H9 (cell line): ENCODE results near the gene ZNF142. TPM values are rescaled to one million over a fixed set of nuclear protein-coding genes. Genes with fewer than 3 reads are reported as not detected.

Experiments used
- DNase-seq: peaks from one replicate; pipeline ENCODE4 v3.0.0-alpha.2; 2017
- H2AFZ ChIP-seq: one replicate; pipeline ENCODE4 v1.6.1; 2013; ENCODE audit warnings: mild to moderate bottlenecking, low read length, control low read depth, moderate library complexity
- H2AK5ac ChIP-seq: 2 replicates; pipeline ENCODE4 v1.6.1; 2013; ENCODE audit warnings: low read length, control low read depth, mixed read lengths; ENCODE audit not compliant: insufficient read length
- H2BK120ac ChIP-seq: one replicate; pipeline ENCODE4 v1.6.1; 2013; ENCODE audit warnings: low read depth, mild to moderate bottlenecking, low read length, control low read depth, inconsistent platforms; ENCODE audit not compliant: poor library complexity, severe bottlenecking
- H2BK12ac ChIP-seq: 2 replicates; pipeline ENCODE4 v1.6.1; 2013; ENCODE audit warnings: low read length, control low read depth, mixed read lengths, low read depth; ENCODE audit not compliant: insufficient read length
- H2BK15ac ChIP-seq: 2 replicates; pipeline ENCODE4 v1.6.1; 2013; ENCODE audit warnings: low read depth, low read length, control low read depth
- H2BK20ac ChIP-seq: one replicate; pipeline ENCODE4 v1.6.1; 2013; ENCODE audit warnings: low read depth, mild to moderate bottlenecking, low read length, control low read depth, inconsistent platforms; ENCODE audit not compliant: poor library complexity, severe bottlenecking
- H2BK5ac ChIP-seq: 2 replicates; pipeline ENCODE4 v1.6.1; 2013; ENCODE audit warnings: low read length, control low read depth, mixed read lengths; ENCODE audit not compliant: insufficient read length
- H3K14ac ChIP-seq: 2 replicates; pipeline ENCODE4 v1.6.1; 2013; ENCODE audit warnings: low read length, control low read depth; ENCODE audit not compliant: insufficient read depth
- H3K18ac ChIP-seq: 2 replicates; pipeline ENCODE4 v1.6.1; 2013; ENCODE audit warnings: low read depth, mild to moderate bottlenecking, mixed read lengths, low read length, control low read depth; ENCODE audit not compliant: insufficient read length
- H3K23ac ChIP-seq: 2 replicates; pipeline ENCODE4 v1.6.1; 2013; ENCODE audit warnings: low read length, control low read depth, mixed read lengths, low read depth; ENCODE audit not compliant: insufficient read length
- H3K23me2 ChIP-seq: 2 replicates; pipeline ENCODE4 v1.6.1; 2013; ENCODE audit warnings: low read depth, mild to moderate bottlenecking, mixed read lengths, low read length, control low read depth; ENCODE audit not compliant: insufficient read length, poor library complexity, severe bottlenecking
- H3K27ac ChIP-seq: 2 replicates; pipeline ENCODE4 v1.5.1; 2013; ENCODE audit warnings: low read length, control low read depth, mixed read lengths, low read depth; ENCODE audit not compliant: insufficient read length
- H3K27me3 ChIP-seq: 2 replicates; pipeline ENCODE4 v1.6.1; 2013; ENCODE audit warnings: low read length, control low read depth, inconsistent platforms; ENCODE audit not compliant: insufficient read depth
- H3K4ac ChIP-seq: 2 replicates; pipeline ENCODE4 v1.6.1; 2013; ENCODE audit warnings: low read depth, mild to moderate bottlenecking, control low read depth, inconsistent platforms, low read length, moderate library complexity
- H3K4me1 ChIP-seq: 2 replicates; pipeline ENCODE4 v1.6.1; 2013; ENCODE audit warnings: low read length, control low read depth, inconsistent platforms; ENCODE audit not compliant: insufficient read depth
- H3K4me2 ChIP-seq: 2 replicates; pipeline ENCODE4 v1.6.1; 2013; ENCODE audit warnings: low read length, control low read depth, mixed read lengths; ENCODE audit not compliant: insufficient read length, insufficient read depth
- H3K56ac ChIP-seq: 2 replicates; pipeline ENCODE4 v1.6.1; 2013; ENCODE audit warnings: low read depth, mild to moderate bottlenecking, mixed read lengths, low read length, control low read depth; ENCODE audit not compliant: insufficient read length
- H3K79me1 ChIP-seq: 2 replicates; pipeline ENCODE4 v1.6.1; 2013; ENCODE audit warnings: low read depth, mild to moderate bottlenecking, moderate library complexity, low read length, control low read depth, inconsistent platforms; ENCODE audit not compliant: insufficient read depth, poor library complexity, severe bottlenecking
- H3K79me2 ChIP-seq: 2 replicates; pipeline ENCODE4 v1.6.1; 2013; ENCODE audit warnings: low read length, control low read depth, inconsistent platforms; ENCODE audit not compliant: insufficient read depth
- H3K9ac ChIP-seq: 2 replicates; pipeline ENCODE4 v1.6.1; 2013; ENCODE audit warnings: low read length, control low read depth, mixed read lengths; ENCODE audit not compliant: insufficient read length; ENCODE audit errors: extremely low read depth
- H3K9me3 ChIP-seq: one replicate; pipeline ENCODE4 v1.6.1; 2013; ENCODE audit warnings: low read depth, low read length, inconsistent platforms; ENCODE audit not compliant: control insufficient read depth
- H3T11ph ChIP-seq: one replicate; pipeline ENCODE4 v1.6.1; 2013; ENCODE audit warnings: mild to moderate bottlenecking, low read length, control low read depth, inconsistent platforms
- H4K20me1 ChIP-seq: one replicate; pipeline ENCODE4 v1.6.1; 2013; ENCODE audit not compliant: control insufficient read depth, insufficient read length, insufficient read depth
- H4K5ac ChIP-seq: 2 replicates; pipeline ENCODE4 v1.6.1; 2013; ENCODE audit warnings: low read depth, mild to moderate bottlenecking, mixed read lengths, low read length, control low read depth; ENCODE audit not compliant: insufficient read length
- H4K8ac ChIP-seq: replicated peaks from 2 replicates; pipeline ENCODE4 v1.6.1; 2013; ENCODE audit warnings: low read length, control low read depth, mixed read lengths, low read depth; ENCODE audit not compliant: insufficient read length
- H4K91ac ChIP-seq: 2 replicates; pipeline ENCODE4 v1.6.1; 2013; ENCODE audit warnings: low read depth, mild to moderate bottlenecking, moderate library complexity, mixed read lengths, low read length, control low read depth; ENCODE audit not compliant: insufficient read length
- H3K27ac Mint-ChIP-seq, 3 experiments: 2 replicates in 2 of 3; 3 replicates in 1 of 3; pipeline ENCODE4 v1.8.0; 2020 to 2021; ENCODE audit warnings: mixed read lengths in 3 of 3, mild to moderate bottlenecking in 1 of 3, moderate library complexity in 1 of 3
- H3K27me3 Mint-ChIP-seq: 2 replicates; pipeline ENCODE4 v1.8.0; 2021; ENCODE audit warnings: low read depth, mild to moderate bottlenecking, moderate library complexity, mixed read lengths
- H3K36me3 Mint-ChIP-seq, 3 experiments: 2 replicates in 2 of 3; 3 replicates in 1 of 3; pipeline ENCODE4 v1.8.0; 2020 to 2021; ENCODE audit warnings: low read depth in 3 of 3, mixed read lengths in 3 of 3; ENCODE audit not compliant: insufficient read depth in 1 of 3
- H3K4me1 Mint-ChIP-seq, 2 experiments: 2 replicates each; pipeline ENCODE4 v1.8.0; 2020; ENCODE audit warnings: mixed read lengths in 2 of 2
- H3K4me3 Mint-ChIP-seq, 2 experiments: 2 replicates in 1 of 2; 3 replicates in 1 of 2; pipeline ENCODE4 v1.8.0; 2020 to 2021; ENCODE audit warnings: mild to moderate bottlenecking in 2 of 2, mixed read lengths in 2 of 2, moderate library complexity in 1 of 2
- H3K9me3 Mint-ChIP-seq, 2 experiments: 2 replicates in 1 of 2; 3 replicates in 1 of 2; pipeline ENCODE4 v1.8.0; 2020; ENCODE audit warnings: mild to moderate bottlenecking in 2 of 2, mixed read lengths in 2 of 2, moderate library complexity in 1 of 2
- WGBS: extraction: QIAGEN DNeasy Blood & Tissue Kit; methylation state at CpG from one replicate; pipeline ENCODE4 v1.1.7; 2013; ENCODE audit warnings: missing lambda C conversion rate, low lambda C conversion rate, mixed read lengths; ENCODE audit not compliant: insufficient read length; ENCODE audit errors: extremely low coverage; 5-methylcytosine and 5-hydroxymethylcytosine counted together
- long read RNA-seq: library from polyadenylated mRNA; unstranded; transcript quantifications from one replicate; pipeline ENCODE4 v2.0.0, GENCODE V29; 2020
- total RNA-seq: library from RNA; stranded (reverse); gene quantifications from 2 replicates; pipeline ENCODE4 v1.2.1, GENCODE V29; 2021
- TF ChIP-seq, protein P1 (sequence below): fragments of 200-600 bp; sonication (generic); conservative IDR thresholded peaks from 3 replicates; pipeline ENCODE4 v1.8.0; 2021; ENCODE audit warnings: antibody characterized with exemption, mild to moderate bottlenecking

Gene ZNF142, protein sequence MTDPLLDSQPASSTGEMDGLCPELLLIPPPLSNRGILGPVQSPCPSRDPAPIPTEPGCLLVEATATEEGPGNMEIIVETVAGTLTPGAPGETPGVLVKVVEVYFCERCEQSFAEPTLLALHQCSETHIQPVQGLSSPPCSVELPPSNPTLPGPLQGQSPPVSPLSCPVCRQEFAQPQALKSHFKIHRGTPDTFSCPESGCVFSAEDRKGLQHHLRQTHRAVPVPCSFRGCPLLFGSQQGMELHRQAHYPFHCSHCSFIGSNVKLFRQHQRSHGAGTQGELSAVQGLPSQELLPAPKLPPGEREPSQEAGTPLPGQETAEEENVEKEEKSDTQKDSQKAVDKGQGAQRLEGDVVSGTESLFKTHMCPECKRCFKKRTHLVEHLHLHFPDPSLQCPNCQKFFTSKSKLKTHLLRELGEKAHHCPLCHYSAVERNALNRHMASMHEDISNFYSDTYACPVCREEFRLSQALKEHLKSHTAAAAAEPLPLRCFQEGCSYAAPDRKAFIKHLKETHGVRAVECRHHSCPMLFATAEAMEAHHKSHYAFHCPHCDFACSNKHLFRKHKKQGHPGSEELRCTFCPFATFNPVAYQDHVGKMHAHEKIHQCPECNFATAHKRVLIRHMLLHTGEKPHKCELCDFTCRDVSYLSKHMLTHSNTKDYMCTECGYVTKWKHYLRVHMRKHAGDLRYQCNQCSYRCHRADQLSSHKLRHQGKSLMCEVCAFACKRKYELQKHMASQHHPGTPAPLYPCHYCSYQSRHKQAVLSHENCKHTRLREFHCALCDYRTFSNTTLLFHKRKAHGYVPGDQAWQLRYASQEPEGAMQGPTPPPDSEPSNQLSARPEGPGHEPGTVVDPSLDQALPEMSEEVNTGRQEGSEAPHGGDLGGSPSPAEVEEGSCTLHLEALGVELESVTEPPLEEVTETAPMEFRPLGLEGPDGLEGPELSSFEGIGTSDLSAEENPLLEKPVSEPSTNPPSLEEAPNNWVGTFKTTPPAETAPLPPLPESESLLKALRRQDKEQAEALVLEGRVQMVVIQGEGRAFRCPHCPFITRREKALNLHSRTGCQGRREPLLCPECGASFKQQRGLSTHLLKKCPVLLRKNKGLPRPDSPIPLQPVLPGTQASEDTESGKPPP (N-terminal part only)
- 41.4 and 43.4 TPM in 2 replicates for total RNA-seq
- long read RNA-seq, partial matches to known transcripts = 27 of 28 reads
- long read RNA-seq, other reads (novel, unspliced or antisense) = 1 of 28 reads

DNA sequence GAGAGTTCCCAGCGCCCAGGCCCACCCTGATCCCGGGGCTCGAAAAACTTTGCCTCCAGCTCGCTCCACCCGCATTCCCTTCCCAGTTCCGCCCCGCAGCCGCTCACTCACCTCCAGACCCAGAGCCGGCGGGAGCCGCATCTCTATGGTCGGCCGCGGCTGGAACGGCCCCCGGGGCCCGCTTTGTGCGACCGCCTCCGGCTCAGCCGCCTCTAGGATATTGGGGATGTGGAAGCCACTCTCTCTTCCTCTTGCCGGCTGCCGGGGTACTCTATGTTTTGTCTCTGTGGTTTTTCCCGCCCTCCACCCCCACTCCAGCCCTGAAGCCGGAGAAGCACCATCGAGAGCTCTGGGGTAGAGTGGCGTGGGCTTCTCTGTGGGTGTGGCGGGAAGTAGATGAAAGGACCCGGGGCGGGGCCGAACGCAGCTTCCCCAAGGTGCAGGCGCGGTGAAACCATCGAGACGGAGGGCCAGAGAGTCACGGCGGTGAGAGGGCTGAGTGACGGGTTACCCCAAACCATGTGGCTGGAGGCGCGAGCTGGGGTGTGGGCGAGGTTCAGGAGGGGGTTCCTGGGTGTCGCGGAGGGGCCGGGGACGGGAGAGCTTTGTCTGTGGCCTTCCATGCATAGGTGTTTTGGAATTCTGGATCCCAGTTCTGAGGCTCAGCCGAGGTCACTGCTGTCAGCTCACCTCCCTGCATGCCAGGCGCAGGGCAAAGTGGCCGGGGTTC lies at the start of gene ZNF142, which contains the start of gene BCS1L:
Gene ZNF142 (minus strand): TSS at position 366 of the 730 bp plus-strand sequence. CDS start 3,194 bp downstream, outside the sequence.
Gene BCS1L (plus strand): TSS at position 426 of the 730 bp plus-strand sequence. CDS start 1,305 bp downstream, outside the sequence.
- H2BK20ac ChIP-seq = no peak within 1 kb of the TSS
- peak; percentile 91 for DNase-seq
- H2BK5ac ChIP-seq = no peak within 1 kb of the TSS
- no peak within 1 kb of the TSS for H4K5ac ChIP-seq
- H3K27me3 ChIP-seq = no peaks in the 10 kb centered on the region
- H2BK15ac ChIP-seq = no peak within 1 kb of the TSS
- H3K18ac ChIP-seq = peak within 1 kb of the TSS; percentile 58
- peaks cover 11% of the 10 kb centered on the region for H3K23me2 ChIP-seq
- H2AK5ac ChIP-seq = no peak within 1 kb of the TSS
- no peaks in the 10 kb centered on the region for H4K20me1 ChIP-seq
- H4K8ac ChIP-seq = no peak within 1 kb of the TSS
- Mint-ChIP-seq H3K9me3 (no peaks in the 10 kb centered on the region), H3K36me3 (peaks cover 24 to 58% (median 51%) of the 10 kb centered on the region in 3 experiments; a peak in 6 of 7 replicates), H3K4me1 (peaks cover 11 to 12% of the 10 kb centered on the region in 2 experiments), H3K4me3 (peak within 1 kb of the TSS; percentile 91 to 97), H3K27ac (peak within 1 kb of the TSS; percentile 91 to 96 (median 93)), H3K27me3 (no peaks in the 10 kb centered on the region)
- no peaks in the 10 kb centered on the region for H3K79me2 ChIP-seq
- no peak within 1 kb of the TSS for H3K4ac ChIP-seq
- H3K9me3 ChIP-seq = no peaks in the 10 kb centered on the region
- H3K79me1 ChIP-seq = no peaks in the 10 kb centered on the region
- WGBS = no CpG with 5 or more reads among the region's 49 CpGs
- no peak within 1 kb of the TSS for H2BK120ac ChIP-seq
- H3K4me1 ChIP-seq = peaks cover 2% of the 10 kb centered on the region; the same call in 1 of the 2 replicates
- H3K9ac ChIP-seq = peak within 1 kb of the TSS; percentile 78
- H3T11ph ChIP-seq = no peak within 1 kb of the TSS
- no peak within 1 kb of the TSS for H3K56ac ChIP-seq
- no peak within 1 kb of the TSS for H2AFZ ChIP-seq
- TF ChIP-seq, protein P1, sequence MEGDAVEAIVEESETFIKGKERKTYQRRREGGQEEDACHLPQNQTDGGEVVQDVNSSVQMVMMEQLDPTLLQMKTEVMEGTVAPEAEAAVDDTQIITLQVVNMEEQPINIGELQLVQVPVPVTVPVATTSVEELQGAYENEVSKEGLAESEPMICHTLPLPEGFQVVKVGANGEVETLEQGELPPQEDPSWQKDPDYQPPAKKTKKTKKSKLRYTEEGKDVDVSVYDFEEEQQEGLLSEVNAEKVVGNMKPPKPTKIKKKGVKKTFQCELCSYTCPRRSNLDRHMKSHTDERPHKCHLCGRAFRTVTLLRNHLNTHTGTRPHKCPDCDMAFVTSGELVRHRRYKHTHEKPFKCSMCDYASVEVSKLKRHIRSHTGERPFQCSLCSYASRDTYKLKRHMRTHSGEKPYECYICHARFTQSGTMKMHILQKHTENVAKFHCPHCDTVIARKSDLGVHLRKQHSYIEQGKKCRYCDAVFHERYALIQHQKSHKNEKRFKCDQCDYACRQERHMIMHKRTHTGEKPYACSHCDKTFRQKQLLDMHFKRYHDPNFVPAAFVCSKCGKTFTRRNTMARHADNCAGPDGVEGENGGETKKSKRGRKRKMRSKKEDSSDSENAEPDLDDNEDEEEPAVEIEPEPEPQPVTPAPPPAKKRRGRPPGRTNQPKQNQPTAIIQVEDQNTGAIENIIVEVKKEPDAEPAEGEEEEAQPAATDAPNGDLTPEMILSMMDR = no peak
- H3K23ac ChIP-seq = no peak within 1 kb of the TSS
- H3K4me2 ChIP-seq = peak within 1 kb of the TSS; percentile 99
- no peak within 1 kb of the TSS for H2BK12ac ChIP-seq
- peak within 1 kb of the TSS; percentile 54 for H3K14ac ChIP-seq
- no peak within 1 kb of the TSS for H4K91ac ChIP-seq
- no peak within 1 kb of the TSS for H3K27ac ChIP-seq
